Suprapubic skin (tissue), 4 donors: Measurements from ENCODE around the gene LEFTY2.

Experiments used
- EP300 ChIP-seq: sonication (generic); formaldehyde crosslinking; IDR thresholded peaks from one replicate; pipeline ENCODE4 v1.6.1; 2017; ENCODE audit warnings: antibody characterized with exemption
- POLR2A ChIP-seq, 2 donors: fragments of 450-650 bp; IDR thresholded peaks; one replicate each; pipeline ENCODE4 v1.6.1; 2017; ENCODE audit warnings: antibody characterized with exemption in 2 of 2, mild to moderate bottlenecking in 2 of 2, moderate library complexity in 2 of 2
- POLR2AphosphoS5 ChIP-seq, 3 donors: sonication (generic); formaldehyde crosslinking; IDR thresholded peaks; one replicate each; pipeline ENCODE4 v1.6.1; 2017; ENCODE audit warnings: antibody characterized with exemption in 3 of 3
- TF ChIP-seq, protein P1 (sequence below), 2 donors: fragments of 200-600 bp in 1 of 2; fragments of 450-650 bp in 1 of 2; sonication (generic) in 1 of 2; IDR thresholded peaks; one replicate each; pipeline ENCODE4 v1.5.1; 2016 to 2019; ENCODE audit warnings: antibody characterized with exemption in 2 of 2, mild to moderate bottlenecking in 1 of 2, moderate library complexity in 1 of 2

DNA sequence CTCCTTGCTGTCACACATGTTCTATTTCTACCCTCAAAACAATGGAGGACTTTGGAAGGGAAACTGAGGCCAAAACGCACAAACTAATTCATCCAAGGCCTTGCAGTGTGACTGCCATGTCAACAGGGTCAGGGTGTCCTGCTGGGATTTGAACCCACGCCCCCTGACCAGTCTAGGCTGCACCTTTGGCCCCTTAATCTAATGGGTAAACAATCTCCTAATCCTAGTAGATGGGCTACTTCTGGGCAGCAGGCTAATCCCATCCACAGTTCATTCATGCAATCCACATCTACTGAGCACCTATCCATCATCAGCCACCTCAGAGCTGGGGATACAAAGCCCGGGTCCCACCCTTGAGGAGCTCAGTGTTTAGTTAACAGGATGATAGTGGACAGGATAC lies 17.0 kb upstream of the LEFTY2 start:
- TF ChIP-seq POLR2A (IDR thresholded peaks at IDR 0.05), result no peak
- TF ChIP-seq, protein P1, sequence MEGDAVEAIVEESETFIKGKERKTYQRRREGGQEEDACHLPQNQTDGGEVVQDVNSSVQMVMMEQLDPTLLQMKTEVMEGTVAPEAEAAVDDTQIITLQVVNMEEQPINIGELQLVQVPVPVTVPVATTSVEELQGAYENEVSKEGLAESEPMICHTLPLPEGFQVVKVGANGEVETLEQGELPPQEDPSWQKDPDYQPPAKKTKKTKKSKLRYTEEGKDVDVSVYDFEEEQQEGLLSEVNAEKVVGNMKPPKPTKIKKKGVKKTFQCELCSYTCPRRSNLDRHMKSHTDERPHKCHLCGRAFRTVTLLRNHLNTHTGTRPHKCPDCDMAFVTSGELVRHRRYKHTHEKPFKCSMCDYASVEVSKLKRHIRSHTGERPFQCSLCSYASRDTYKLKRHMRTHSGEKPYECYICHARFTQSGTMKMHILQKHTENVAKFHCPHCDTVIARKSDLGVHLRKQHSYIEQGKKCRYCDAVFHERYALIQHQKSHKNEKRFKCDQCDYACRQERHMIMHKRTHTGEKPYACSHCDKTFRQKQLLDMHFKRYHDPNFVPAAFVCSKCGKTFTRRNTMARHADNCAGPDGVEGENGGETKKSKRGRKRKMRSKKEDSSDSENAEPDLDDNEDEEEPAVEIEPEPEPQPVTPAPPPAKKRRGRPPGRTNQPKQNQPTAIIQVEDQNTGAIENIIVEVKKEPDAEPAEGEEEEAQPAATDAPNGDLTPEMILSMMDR (IDR thresholded peaks at IDR 0.05), result no peak
- TF ChIP-seq EP300, result no peak
- no peak for TF ChIP-seq POLR2AphosphoS5 (IDR thresholded peaks at IDR 0.05)
